Upper lobe of left lung (tissue), 6 donors: ENCODE measurements around the gene KIF14. TPM values are rescaled to one million over a fixed set of nuclear protein-coding genes. Genes with fewer than 3 reads are reported as not detected.
"Not testable (repeated sequence)": the region's sequence is repeated elsewhere in the genome, so short reads cannot be mapped to it uniquely, and the experiment has no call there.

Experiments
- ATAC-seq, 2 donors: fragments of 200-7000 bp; cut with Tn5 transposase; one replicate each; pipeline ENCODE4 v1.9.1; 2022; ENCODE audit warnings: mild to moderate bottlenecking in 2 of 2, moderate library complexity in 2 of 2; ENCODE audit not compliant: low FRiP score in 2 of 2
- DNase-seq, 2 donors: peaks; one replicate each; pipeline ENCODE4 v3.0.0-alpha.2; 2019 to 2020
- H3K27ac ChIP-seq, 4 donors: fragments of 200-600 bp; sonication (generic); one replicate each; pipeline ENCODE4 v1.5.1; 2016 to 2019
- H3K27me3 ChIP-seq, 4 donors: fragments of 200-600 bp; sonication (generic); one replicate each; pipeline ENCODE4 v1.5.1; 2017 to 2019
- H3K36me3 ChIP-seq, 4 donors: fragments of 200-600 bp; sonication (generic); one replicate each; pipeline ENCODE4 v1.5.1; 2016 to 2019
- H3K4me1 ChIP-seq, 4 donors: fragments of 200-600 bp; sonication (generic); one replicate each; pipeline ENCODE4 v1.5.1; 2018 to 2019
- H3K4me3 ChIP-seq, 4 donors: fragments of 200-600 bp; sonication (generic); one replicate each; pipeline ENCODE4 v1.5.1; 2017 to 2019; ENCODE audit warnings: mild to moderate bottlenecking in 2 of 4, moderate library complexity in 1 of 4
- H3K9me3 ChIP-seq, 4 donors: fragments of 200-600 bp; sonication (generic); one replicate each; pipeline ENCODE4 v1.5.1; 2018 to 2019
- CTCF ChIP-seq, 6 experiments: fragments of 450-650 bp in 4 of 6; fragments of 200-600 bp in 2 of 6; sonication (generic) in 2 of 6; IDR thresholded peaks; one replicate each; pipeline ENCODE4 v1.5.1; 2016 to 2019; ENCODE audit warnings: antibody characterized with exemption in 6 of 6
- EP300 ChIP-seq, 4 donors: sonication (generic); formaldehyde crosslinking; IDR thresholded peaks; one replicate each; pipeline ENCODE4 v1.5.1; 2017; ENCODE audit warnings: antibody characterized with exemption in 4 of 4, control low read depth in 2 of 4
- POLR2A ChIP-seq, 4 donors: fragments of 450-650 bp; IDR thresholded peaks; one replicate each; pipeline ENCODE4 v1.5.1; 2016 to 2017; ENCODE audit warnings: antibody characterized with exemption in 4 of 4, mild to moderate bottlenecking in 2 of 4
- POLR2AphosphoS5 ChIP-seq, 2 donors: sonication (generic); formaldehyde crosslinking; IDR thresholded peaks; one replicate each; pipeline ENCODE4 v1.5.1; 2017; ENCODE audit warnings: antibody characterized with exemption in 2 of 2
- WGBS, 2 donors: methylation state at CpG; one replicate each; pipeline ENCODE4 v1.1.5; 2017 to 2018; 5-methylcytosine and 5-hydroxymethylcytosine counted together
- total RNA-seq, 6 donors: library from RNA; depleted of rRNA in 4 of 6; stranded (reverse); fragments of >200 nt in 4 of 6; gene quantifications; one replicate each; pipeline versions ENCODE4 v1.1.0 to v1.2.1, GENCODE V29; 2016 to 2021
- donor health status: DM: no; HTN: no; CAD: no; lungs with moderate emphysema.
- donor health status: DM: no; HTN: yes; CAD: no; lungs with severe emphysema.

The KIF14 gene
- total RNA-seq, 6 donors from 2014 or later: 0.20 to 1.0 (median 0.70) TPM

- no peak for TF ChIP-seq EP300 (IDR thresholded peaks at IDR 0.05)
- TF ChIP-seq POLR2AphosphoS5 (IDR thresholded peaks at IDR 0.05): no peak
- TF ChIP-seq CTCF (IDR thresholded peaks at IDR 0.05): no peak
- no peak for TF ChIP-seq POLR2A (IDR thresholded peaks at IDR 0.05)
- H3K27me3 ChIP-seq: no peaks in the 10 kb centered on the region
- H3K4me3 ChIP-seq: no peak overlapping the region
- H3K9me3 ChIP-seq: no peaks in the 10 kb centered on the region
- no peak for DNase-seq
- 88 to 91% methylated on average over 1 of the region's 1 CpG for WGBS, 2 donors
- H3K4me1 ChIP-seq: no peaks in the 10 kb centered on the region
- no peaks in the 10 kb centered on the region for H3K36me3 ChIP-seq
- no peak overlapping the region for H3K27ac ChIP-seq
- ATAC-seq: no peak
Observed at GRCh38 chr1:200631375-200631774, 10.8 kb upstream of the KIF14 start.

GRCh38 chr1:200630515-200630899 lies 10.0 kb upstream of the KIF14 start:
- not testable (repeated sequence) for H3K4me3 ChIP-seq, H3K9me3 ChIP-seq, ATAC-seq, H3K36me3 ChIP-seq, H3K4me1 ChIP-seq, H3K27me3 ChIP-seq, DNase-seq, H3K27ac ChIP-seq
- 80 to 98% methylated on average over 8 of the region's 8 CpGs for WGBS, 2 donors

GRCh38 chr1:200629876-200630514 lies 9.4 kb upstream of the KIF14 start:
- Histone ChIP-seq H3K9me3 (no peaks in the 10 kb centered on the region), H3K4me1 (no peaks in the 10 kb centered on the region), H3K36me3 (no peaks in the 10 kb centered on the region), H3K4me3 (no peak overlapping the region), H3K27ac (no peak overlapping the region), H3K27me3 (no peaks in the 10 kb centered on the region)
- no peak for TF ChIP-seq CTCF (IDR thresholded peaks at IDR 0.05)
- TF ChIP-seq POLR2AphosphoS5 (IDR thresholded peaks at IDR 0.05): no peak
- TF ChIP-seq POLR2A (IDR thresholded peaks at IDR 0.05): no peak
- no peak for TF ChIP-seq EP300 (IDR thresholded peaks at IDR 0.05)
- no peak for DNase-seq
- WGBS, 2 donors: 81 to 82% methylated on average over 9 of the region's 9 CpGs
- ATAC-seq: no peak

- H3K4me3 ChIP-seq: no peak overlapping the region
- no peaks in the 10 kb centered on the region for H3K9me3 ChIP-seq
- DNase-seq: no peak
- WGBS, 2 donors: 70 to 76% methylated on average over 7 of the region's 7 CpGs
- ATAC-seq: peak in 1 of 2 donors; percentile 77
- H3K36me3 ChIP-seq: no peaks in the 10 kb centered on the region
- H3K27ac ChIP-seq: no peak overlapping the region
- TF ChIP-seq CTCF (IDR thresholded peaks at IDR 0.05) (no peak), EP300 (IDR thresholded peaks at IDR 0.05) (no peak), POLR2AphosphoS5 (IDR thresholded peaks at IDR 0.05) (no peak), POLR2A (IDR thresholded peaks at IDR 0.05) (no peak)
- no peaks in the 10 kb centered on the region for H3K4me1 ChIP-seq
- no peaks in the 10 kb centered on the region for H3K27me3 ChIP-seq
Observed at GRCh38 chr1:200628223-200628881, 7.8 kb upstream of the KIF14 start.

- no peak overlapping the region for H3K27ac ChIP-seq
- DNase-seq (no peak), ATAC-seq (no peak)
- no peak overlapping the region for H3K4me3 ChIP-seq
- no peaks in the 10 kb centered on the region for H3K4me1 ChIP-seq
- 85 to 93% methylated on average over 1 of the region's 1 CpG for WGBS, 2 donors
- TF ChIP-seq POLR2A (IDR thresholded peaks at IDR 0.05) (no peak), POLR2AphosphoS5 (IDR thresholded peaks at IDR 0.05) (no peak)
- no peaks in the 10 kb centered on the region for H3K27me3 ChIP-seq
- no peaks in the 10 kb centered on the region for H3K36me3 ChIP-seq
- H3K9me3 ChIP-seq: no peaks in the 10 kb centered on the region
Observed at GRCh38 chr1:200627575-200628222, 7.1 kb upstream of the KIF14 start.
